PC-3 (cell line): ENCODE measurements around the gene ADAM19.

Source experiments
- CTCF ChIP-seq: fragments of 300-600 bp; sonication (generic); conservative IDR thresholded peaks from 2 replicates; pipeline ENCODE4 v1.5.1; 2017; ENCODE audit warnings: antibody characterized with exemption, low read depth, mild to moderate bottlenecking, low read length
- EZH2 ChIP-seq: fragments of 300-600 bp; sonication (generic); IDR thresholded peaks from one replicate; pipeline ENCODE4 v1.6.1; 2017; ENCODE audit warnings: antibody characterized with exemption, mild to moderate bottlenecking, low read length; ENCODE audit not compliant: unreplicated experiment
- EZH2phosphoT487 ChIP-seq: fragments of 300-600 bp; sonication (generic); IDR thresholded peaks from 2 replicates; pipeline ENCODE4 v1.6.1; 2018; ENCODE audit warnings: mild to moderate bottlenecking, antibody characterized with exemption, low read length, borderline replicate concordance

GRCh38 chr5:157524887-157525286, 50.7 kb downstream of the ADAM19 start:
- no peak for TF ChIP-seq CTCF
- TF ChIP-seq EZH2, result no peak
- no peak for TF ChIP-seq EZH2phosphoT487
